GM12865 (cell line): ENCODE measurements around the gene ZNF771.

Experiments used
- DNase-seq: peaks from one replicate; pipeline ENCODE4 v3.0.0; 2010; ENCODE audit warnings: low read depth
- H3K4me3 ChIP-seq: 2 replicates; pipeline ENCODE4 v1.5.1; 2011; ENCODE audit warnings: mild to moderate bottlenecking, low read depth, low read length, control low read depth
- CTCF ChIP-seq: IDR thresholded peaks from 2 replicates; pipeline ENCODE4 v1.5.1; 2011; ENCODE audit warnings: low read length, control low read depth, low read depth, inconsistent platforms; ENCODE audit not compliant: insufficient read depth; ENCODE audit errors: missing control alignments

The ZNF771 gene

GRCh38 chr16:30407102-30407803 is at the start of gene ZNF771:
Gene ZNF771, plus strand, starts transcription at chr16:30407606. Its CDS starts 448 bp downstream, at chr16:30408054.
- peak; percentile 91 for DNase-seq
- peak; percentile 10 for TF ChIP-seq CTCF
- peak within 1 kb of the TSS; percentile 83 for H3K4me3 ChIP-seq

GRCh38 chr16:30357715-30358576 is 49.5 kb upstream of the ZNF771 start:
- no peak for TF ChIP-seq CTCF
- no peak overlapping the region for H3K4me3 ChIP-seq
- DNase-seq, result no peak

GRCh38 chr16:30358577-30358936 is 48.8 kb upstream of the ZNF771 start:
- no peak for TF ChIP-seq CTCF
- DNase-seq, result no peak
- H3K4me3 ChIP-seq, result no peak overlapping the region

- TF ChIP-seq CTCF, result no peak
- DNase-seq, result no peak
- no peak overlapping the region for H3K4me3 ChIP-seq
Observed at GRCh38 chr16:30358990-30359870, 48.2 kb upstream of the ZNF771 start.

GRCh38 chr16:30359871-30360170 is 47.6 kb upstream of the ZNF771 start:
- H3K4me3 ChIP-seq, result no peak overlapping the region
- no peak for DNase-seq
- no peak for TF ChIP-seq CTCF

- TF ChIP-seq CTCF, result no peak
- no peak overlapping the region for H3K4me3 ChIP-seq
- no peak for DNase-seq
Observed at GRCh38 chr16:30361180-30361579, 46.2 kb upstream of the ZNF771 start.
